ENCODE measurements around the gene PRKAR2A.

The PRKAR2A gene

GRCh38 chr3:48835650-48836366 is 11.9 kb downstream of the PRKAR2A start:
- POLR2A ChIA-PET: interaction anchor here (0.6 kb wide), 1 partner anchor 69 kb away, joined by 5 read pairs; no protein-coding TSS in a partner anchor
- TF ChIP-seq KLF16 (tag by site-specific recombination; IDR thresholded peaks at IDR 0.05) (no peak), ZBTB1 (tag by site-specific recombination; IDR thresholded peaks at IDR 0.05) (no peak), ZNF626 (tag by site-specific recombination; IDR thresholded peaks at IDR 0.05) (no peak), ZNF398 (tag by site-specific recombination; IDR thresholded peaks at IDR 0.05) (no peak), ZNF585B (tag by site-specific recombination; IDR thresholded peaks at IDR 0.05) (no peak), IKZF3 (tag by site-specific recombination; IDR thresholded peaks at IDR 0.05) (no peak), ZNF488 (tag by site-specific recombination; IDR thresholded peaks at IDR 0.05) (no peak), BCL11A (tag by site-specific recombination; IDR thresholded peaks at IDR 0.05; ENCODE audit: low read depth) (no peak), ZBTB21 (tag by site-specific recombination; IDR thresholded peaks at IDR 0.05) (no peak), ZNF114 (tag by site-specific recombination; IDR thresholded peaks at IDR 0.05) (no peak), ZXDB (tag by site-specific recombination; IDR thresholded peaks at IDR 0.05) (no peak), KLF7 (tag by site-specific recombination; IDR thresholded peaks at IDR 0.05; ENCODE audit: borderline replicate concordance) (no peak), ZNF629 (tag by site-specific recombination; IDR thresholded peaks at IDR 0.05) (no peak), ZNF112 (tag by site-specific recombination; IDR thresholded peaks at IDR 0.05) (no peak), ZNF48 (tag by site-specific recombination; IDR thresholded peaks at IDR 0.05) (no peak)
- no peaks in the 10 kb centered on the region for H3K36me3 ChIP-seq (ENCODE audit: control insufficient read depth in 2 of 2, insufficient read depth in 1 of 2, low read length in 2 of 2)
- CTCF ChIA-PET: no interaction called here
- no peak overlapping the region for H3K27ac ChIP-seq (ENCODE audit: extremely low read depth, low read depth, low read length)
- H3K9me3 ChIP-seq (ENCODE audit: control insufficient read depth, insufficient read depth, low read depth, low read length): no peaks in the 10 kb centered on the region
- no peak overlapping the region for H3K4me3 ChIP-seq (ENCODE audit: low read depth, low read length)
- H3K4me1 ChIP-seq (ENCODE audit: control insufficient read depth, insufficient read depth, low read length): 0 out of 2 replicates have a peak, but pooled peaks cover under 1% of the 10 kb centered on the region

GRCh38 chr3:48832684-48833083 is 15.0 kb downstream of the PRKAR2A start:
- Histone ChIP-seq H3K36me3 (ENCODE audit: control insufficient read depth in 2 of 2, insufficient read depth in 1 of 2, low read length in 2 of 2) (no peaks in the 10 kb centered on the region), H3K27ac (ENCODE audit: extremely low read depth, low read depth, low read length) (no peak overlapping the region), H3K4me3 (ENCODE audit: low read depth, low read length) (no peak overlapping the region), H3K9me3 (ENCODE audit: control insufficient read depth, insufficient read depth, low read depth, low read length) (no peaks in the 10 kb centered on the region), H3K4me1 (ENCODE audit: control insufficient read depth, insufficient read depth, low read length) (0 out of 2 replicates have a peak, but pooled peaks cover 2% of the 10 kb centered on the region)
- POLR2A ChIA-PET: no interaction called here
- CTCF ChIA-PET: interaction anchor here (0.7 kb wide), 1 partner anchor 13 kb away, joined by 3 read pairs; no protein-coding TSS in a partner anchor
- no peak for TF ChIP-seq ATF2 (tag by site-specific recombination; IDR thresholded peaks at IDR 0.05; ENCODE audit: low read depth)
- TF ChIP-seq YY1 (tag by site-specific recombination; IDR thresholded peaks at IDR 0.05): no peak
- no peak for TF ChIP-seq ZNF280C (tag by site-specific recombination; IDR thresholded peaks at IDR 0.05)
- TF ChIP-seq ZNF394 (tag by site-specific recombination; IDR thresholded peaks at IDR 0.05; ENCODE audit: borderline replicate concordance): no peak
- TF ChIP-seq RBAK (tag by site-specific recombination; IDR thresholded peaks at IDR 0.05): no peak
- no peak for TF ChIP-seq ZNF837 (tag by site-specific recombination; IDR thresholded peaks at IDR 0.05)
- TF ChIP-seq ZNF670 (tag by site-specific recombination; IDR thresholded peaks at IDR 0.05; ENCODE audit: low read depth): no peak
- TF ChIP-seq ZNF202 (tag by site-specific recombination; IDR thresholded peaks at IDR 0.05; ENCODE audit: borderline replicate concordance): no peak
- TF ChIP-seq ELK4 (IDR thresholded peaks at IDR 0.05; ENCODE audit: borderline replicate concordance, low read depth, low read length): no peak
- TF ChIP-seq ZNF324 (tag by site-specific recombination; IDR thresholded peaks at IDR 0.05): no peak
- TF ChIP-seq ZFHX2 (tag by site-specific recombination; conservative IDR thresholded peaks at IDR 0.05): no peak
- no peak for TF ChIP-seq WT1 (tag by site-specific recombination; IDR thresholded peaks at IDR 0.05)
- TF ChIP-seq ZNF843 (tag by site-specific recombination; IDR thresholded peaks at IDR 0.05): no peak
- TF ChIP-seq OVOL3 (tag by site-specific recombination; IDR thresholded peaks at IDR 0.05): no peak
- no peak for TF ChIP-seq ZNF664 (tag by site-specific recombination; IDR thresholded peaks at IDR 0.05)

Data from HEK293 (cell line).